HEK293 (cell line): ENCODE measurements around the gene CDK2AP2.

ENCODE experiments used
- CTCF ChIA-PET: fragments of 350-600 bp; formaldehyde crosslinking; extraction: SDS; loops from one replicate; lab custom pipeline; 2021; ENCODE audit warnings: antibody characterized with exemption; lab: Yijun Ruan, JAX
- POLR2A ChIA-PET: fragments of 300-600 bp; formaldehyde crosslinking; extraction: SDS; loops from one replicate; lab custom pipeline; 2020; ENCODE audit warnings: antibody characterized with exemption, inconsistent platforms; lab: Yijun Ruan, JAX
- H3K27ac ChIP-seq: fragments of 200-500 bp; sonication (Bioruptor generic); 2 replicates; pipeline ENCODE4 v1.5.1; 2014; ENCODE audit warnings: low read depth, low read length, control low read depth, inconsistent platforms; ENCODE audit errors: extremely low read depth
- H3K36me3 ChIP-seq, 2 experiments: fragments of 200-500 bp in 1 of 2; sonication (Bioruptor generic) in 1 of 2; 1 replicate in 1 of 2; 2 replicates in 1 of 2; pipeline ENCODE4 v1.5.1; 2014 to 2017; ENCODE audit warnings: inconsistent platforms in 2 of 2, low read length in 2 of 2; ENCODE audit not compliant: control insufficient read depth in 2 of 2, insufficient read depth in 1 of 2
- H3K4me1 ChIP-seq: fragments of 200-500 bp; sonication (Bioruptor generic); 2 replicates; pipeline ENCODE4 v1.5.1; 2014; ENCODE audit warnings: mild to moderate bottlenecking, low read length, inconsistent platforms; ENCODE audit not compliant: control insufficient read depth, insufficient read depth
- H3K4me3 ChIP-seq: 2 replicates; pipeline ENCODE4 v1.5.1; 2011; ENCODE audit warnings: low read depth, mild to moderate bottlenecking, control low read depth, low read length, moderate library complexity
- H3K9me3 ChIP-seq: fragments of 200-500 bp; sonication (Bioruptor generic); 2 replicates; pipeline ENCODE4 v1.5.1; 2014; ENCODE audit warnings: low read depth, low read length, inconsistent platforms; ENCODE audit not compliant: control insufficient read depth, insufficient read depth
- EGR2 ChIP-seq: fragments of 450-650 bp; formaldehyde crosslinking; IDR thresholded peaks from 2 replicates; pipeline ENCODE4 v1.5.1; 2016; ENCODE audit warnings: low read depth, missing biosample characterization, missing genetic modification characterization
- GFI1B ChIP-seq: fragments of 450-650 bp; formaldehyde crosslinking; IDR thresholded peaks from 2 replicates; pipeline ENCODE4 v1.5.1; 2016; ENCODE audit warnings: missing biosample characterization, missing genetic modification characterization
- GLI2 ChIP-seq: fragments of 450-650 bp; formaldehyde crosslinking; IDR thresholded peaks from 2 replicates; pipeline ENCODE4; 2017; ENCODE audit warnings: missing biosample characterization, missing genetic modification characterization, low read depth, borderline replicate concordance
- KLF16 ChIP-seq: fragments of 450-650 bp; formaldehyde crosslinking; IDR thresholded peaks from 2 replicates; pipeline ENCODE4 v1.5.1; 2017; ENCODE audit warnings: missing biosample characterization, missing genetic modification characterization
- OSR2 ChIP-seq: fragments of 450-650 bp; formaldehyde crosslinking; IDR thresholded peaks from 2 replicates; pipeline ENCODE4 v1.5.1; 2016; ENCODE audit warnings: missing biosample characterization, missing genetic modification characterization
- PRDM10 ChIP-seq: fragments of 450-650 bp; formaldehyde crosslinking; IDR thresholded peaks from 2 replicates; pipeline ENCODE4 v1.5.1; 2016; ENCODE audit warnings: missing biosample characterization, missing genetic modification characterization
- TCF7L2 ChIP-seq: IDR thresholded peaks from 2 replicates; pipeline ENCODE4 v1.6.1; 2011; ENCODE audit warnings: low read depth, mild to moderate bottlenecking, inconsistent platforms, low read length, moderate library complexity, borderline replicate concordance
- YY1 ChIP-seq: fragments of 450-650 bp; formaldehyde crosslinking; IDR thresholded peaks from 2 replicates; pipeline ENCODE4 v1.5.1; 2018; ENCODE audit warnings: missing biosample characterization, missing genetic modification characterization
- ZBTB17 ChIP-seq: fragments of 450-650 bp; formaldehyde crosslinking; IDR thresholded peaks from 2 replicates; pipeline ENCODE4 v1.5.1; 2016; ENCODE audit warnings: missing biosample characterization, missing genetic modification characterization
- ZBTB48 ChIP-seq: fragments of 450-650 bp; formaldehyde crosslinking; IDR thresholded peaks from 2 replicates; pipeline ENCODE4 v1.5.1; 2016; ENCODE audit warnings: missing biosample characterization, missing genetic modification characterization
- ZBTB8A ChIP-seq: fragments of 450-650 bp; formaldehyde crosslinking; IDR thresholded peaks from 2 replicates; pipeline ENCODE4 v1.5.1; 2016; ENCODE audit warnings: missing biosample characterization, missing genetic modification characterization
- ZNF19 ChIP-seq: fragments of 450-650 bp; formaldehyde crosslinking; IDR thresholded peaks from 2 replicates; pipeline ENCODE4; 2016; ENCODE audit warnings: missing biosample characterization, missing genetic modification characterization, low read depth
- ZNF211 ChIP-seq: fragments of 450-650 bp; formaldehyde crosslinking; IDR thresholded peaks from 2 replicates; pipeline ENCODE4 v1.5.1; 2016; ENCODE audit warnings: low read depth, missing biosample characterization, missing genetic modification characterization
- ZNF24 ChIP-seq: fragments of 450-650 bp; formaldehyde crosslinking; IDR thresholded peaks from 2 replicates; pipeline ENCODE4 v1.5.1; 2016; ENCODE audit warnings: missing biosample characterization, missing genetic modification characterization
- ZNF670 ChIP-seq: fragments of 450-650 bp; formaldehyde crosslinking; IDR thresholded peaks from 2 replicates; pipeline ENCODE4 v1.5.1; 2016; ENCODE audit warnings: missing biosample characterization, missing genetic modification characterization, low read depth
- ZNF76 ChIP-seq: fragments of 450-650 bp; formaldehyde crosslinking; IDR thresholded peaks from 2 replicates; pipeline ENCODE4; 2016; ENCODE audit warnings: low read depth, missing biosample characterization, missing genetic modification characterization, borderline replicate concordance
- ZNF837 ChIP-seq: fragments of 450-650 bp; formaldehyde crosslinking; IDR thresholded peaks from 2 replicates; pipeline ENCODE4 v1.5.1; 2016; ENCODE audit warnings: missing biosample characterization, missing genetic modification characterization
- TF ChIP-seq, protein P1 (sequence below): sonication (generic); formaldehyde crosslinking; IDR thresholded peaks from 2 replicates; pipeline ENCODE4 v1.8.1; 2022; ENCODE audit warnings: mild to moderate bottlenecking, moderate library complexity, missing genetic modification reagents
- TF ChIP-seq, protein P2 (sequence below): fragments of 450-650 bp; formaldehyde crosslinking; IDR thresholded peaks from 2 replicates; pipeline ENCODE4 v1.5.1; 2016; ENCODE audit warnings: missing biosample characterization, missing genetic modification characterization
- TF ChIP-seq, protein P3 (sequence below): fragments of 450-650 bp; formaldehyde crosslinking; IDR thresholded peaks from 2 replicates; pipeline ENCODE4; 2016; ENCODE audit warnings: missing biosample characterization, missing genetic modification characterization
- TF ChIP-seq, protein P4 (sequence below): fragments of 450-650 bp; formaldehyde crosslinking; IDR thresholded peaks from 2 replicates; pipeline ENCODE4 v1.5.1; 2017; ENCODE audit warnings: missing biosample characterization, missing genetic modification characterization

The CDK2AP2 gene

GRCh38 chr11:67517784-67518552 lies 10.0 kb upstream of the CDK2AP2 start:
- Histone ChIP-seq H3K36me3 (no peaks in the 10 kb centered on the region), H3K4me3 (no peak overlapping the region), H3K9me3 (no peaks in the 10 kb centered on the region), H3K27ac (no peak overlapping the region), H3K4me1 (no peaks in the 10 kb centered on the region)
- TF ChIP-seq KLF16 (tag by site-specific recombination) (no peak), ZNF19 (tag by site-specific recombination) (no peak), ZNF837 (tag by site-specific recombination) (no peak), TCF7L2 (no peak), PRDM10 (no peak), ZNF76 (tag by site-specific recombination) (no peak), YY1 (tag by site-specific recombination) (no peak), ZNF24 (tag by site-specific recombination) (no peak), ZNF670 (tag by site-specific recombination) (no peak)
- ChIA-PET POLR2A (no interaction called here), CTCF (interaction anchor here (0.6 to 1.3 kb wide), 2 partner anchors 12 to 38 kb away, joined by 3 to 4 read pairs; no protein-coding TSS in a partner anchor)

GRCh38 chr11:67516806-67517205 lies 8.8 kb upstream of the CDK2AP2 start:
- Histone ChIP-seq H3K4me3 (no peak overlapping the region), H3K9me3 (no peaks in the 10 kb centered on the region), H3K36me3 (no peaks in the 10 kb centered on the region), H3K27ac (no peak overlapping the region), H3K4me1 (no peaks in the 10 kb centered on the region)
- ChIA-PET POLR2A (no interaction called here), CTCF (no interaction called here)
- TF ChIP-seq ZBTB48 (tag by site-specific recombination) (no peak), ZBTB8A (tag by site-specific recombination) (no peak), ZNF211 (tag by site-specific recombination) (no peak), ZNF670 (tag by site-specific recombination) (no peak), YY1 (tag by site-specific recombination) (no peak), GFI1B (no peak), GLI2 (no peak), ZBTB17 (no peak), EGR2 (tag by site-specific recombination) (no peak), OSR2 (tag by site-specific recombination) (no peak)
- TF ChIP-seq, protein P1, sequence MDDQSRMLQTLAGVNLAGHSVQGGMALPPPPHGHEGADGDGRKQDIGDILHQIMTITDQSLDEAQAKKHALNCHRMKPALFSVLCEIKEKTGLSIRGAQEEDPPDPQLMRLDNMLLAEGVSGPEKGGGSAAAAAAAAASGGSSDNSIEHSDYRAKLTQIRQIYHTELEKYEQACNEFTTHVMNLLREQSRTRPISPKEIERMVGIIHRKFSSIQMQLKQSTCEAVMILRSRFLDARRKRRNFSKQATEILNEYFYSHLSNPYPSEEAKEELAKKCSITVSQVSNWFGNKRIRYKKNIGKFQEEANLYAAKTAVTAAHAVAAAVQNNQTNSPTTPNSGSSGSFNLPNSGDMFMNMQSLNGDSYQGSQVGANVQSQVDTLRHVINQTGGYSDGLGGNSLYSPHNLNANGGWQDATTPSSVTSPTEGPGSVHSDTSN: no peak
- TF ChIP-seq, protein P2, sequence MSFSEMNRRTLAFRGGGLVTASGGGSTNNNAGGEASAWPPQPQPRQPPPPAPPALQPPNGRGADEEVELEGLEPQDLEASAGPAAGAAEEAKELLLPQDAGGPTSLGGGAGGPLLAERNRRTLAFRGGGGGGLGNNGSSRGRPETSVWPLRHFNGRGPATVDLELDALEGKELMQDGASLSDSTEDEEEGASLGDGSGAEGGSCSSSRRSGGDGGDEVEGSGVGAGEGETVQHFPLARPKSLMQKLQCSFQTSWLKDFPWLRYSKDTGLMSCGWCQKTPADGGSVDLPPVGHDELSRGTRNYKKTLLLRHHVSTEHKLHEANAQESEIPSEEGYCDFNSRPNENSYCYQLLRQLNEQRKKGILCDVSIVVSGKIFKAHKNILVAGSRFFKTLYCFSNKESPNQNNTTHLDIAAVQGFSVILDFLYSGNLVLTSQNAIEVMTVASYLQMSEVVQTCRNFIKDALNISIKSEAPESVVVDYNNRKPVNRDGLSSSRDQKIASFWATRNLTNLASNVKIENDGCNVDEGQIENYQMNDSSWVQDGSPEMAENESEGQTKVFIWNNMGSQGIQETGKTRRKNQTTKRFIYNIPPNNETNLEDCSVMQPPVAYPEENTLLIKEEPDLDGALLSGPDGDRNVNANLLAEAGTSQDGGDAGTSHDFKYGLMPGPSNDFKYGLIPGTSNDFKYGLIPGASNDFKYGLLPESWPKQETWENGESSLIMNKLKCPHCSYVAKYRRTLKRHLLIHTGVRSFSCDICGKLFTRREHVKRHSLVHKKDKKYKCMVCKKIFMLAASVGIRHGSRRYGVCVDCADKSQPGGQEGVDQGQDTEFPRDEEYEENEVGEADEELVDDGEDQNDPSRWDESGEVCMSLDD (tag by site-specific recombination): no peak
- TF ChIP-seq, protein P3, sequence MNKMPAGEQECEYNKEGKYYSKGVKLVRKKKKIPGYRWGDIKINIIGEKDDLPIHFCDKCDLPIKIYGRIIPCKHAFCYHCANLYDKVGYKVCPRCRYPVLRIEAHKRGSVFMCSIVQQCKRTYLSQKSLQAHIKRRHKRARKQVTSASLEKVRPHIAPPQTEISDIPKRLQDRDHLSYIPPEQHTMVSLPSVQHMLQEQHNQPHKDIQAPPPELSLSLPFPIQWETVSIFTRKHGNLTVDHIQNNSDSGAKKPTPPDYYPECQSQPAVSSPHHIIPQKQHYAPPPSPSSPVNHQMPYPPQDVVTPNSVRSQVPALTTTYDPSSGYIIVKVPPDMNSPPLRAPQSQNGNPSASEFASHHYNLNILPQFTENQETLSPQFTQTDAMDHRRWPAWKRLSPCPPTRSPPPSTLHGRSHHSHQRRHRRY (tag by site-specific recombination): no peak
- TF ChIP-seq, protein P4, sequence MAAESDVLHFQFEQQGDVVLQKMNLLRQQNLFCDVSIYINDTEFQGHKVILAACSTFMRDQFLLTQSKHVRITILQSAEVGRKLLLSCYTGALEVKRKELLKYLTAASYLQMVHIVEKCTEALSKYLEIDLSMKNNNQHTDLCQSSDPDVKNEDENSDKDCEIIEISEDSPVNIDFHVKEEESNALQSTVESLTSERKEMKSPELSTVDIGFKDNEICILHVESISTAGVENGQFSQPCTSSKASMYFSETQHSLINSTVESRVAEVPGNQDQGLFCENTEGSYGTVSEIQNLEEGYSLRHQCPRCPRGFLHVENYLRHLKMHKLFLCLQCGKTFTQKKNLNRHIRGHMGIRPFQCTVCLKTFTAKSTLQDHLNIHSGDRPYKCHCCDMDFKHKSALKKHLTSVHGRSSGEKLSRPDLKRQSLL (tag by site-specific recombination): no peak
